Ovary (tissue), 9 donors: ENCODE data around the gene TRPC5OS. TPM values are rescaled to one million over a fixed set of nuclear protein-coding genes. Genes with fewer than 3 reads are reported as not detected.

Experiments used
- DNase-seq, 5 donors: peaks; one replicate each; pipeline ENCODE4 v3.0.0-alpha.2; 2019 to 2020
- H3K27ac ChIP-seq, 2 donors: fragments of 200-600 bp; one replicate each; pipeline versions ENCODE4 v1.5.1 to v1.8.0; 2019 to 2022
- H3K27me3 ChIP-seq: fragments of 200-600 bp; one replicate; pipeline ENCODE4 v1.8.0; 2022
- H3K36me3 ChIP-seq: fragments of 200-600 bp; sonication (generic); one replicate; pipeline ENCODE4 v1.5.1; 2019
- H3K4me1 ChIP-seq: one replicate; pipeline ENCODE4 v1.8.1; 2013; ENCODE audit warnings: mild to moderate bottlenecking, moderate library complexity; ENCODE audit not compliant: insufficient read depth
- H3K4me3 ChIP-seq: fragments of 200-600 bp; sonication (generic); one replicate; pipeline ENCODE4 v1.5.1; 2017
- H3K9me3 ChIP-seq, 2 donors: fragments of 200-600 bp in 1 of 2; sonication (generic) in 1 of 2; one replicate each; pipeline versions ENCODE4 v1.5.1 to v1.8.1; 2013 to 2019; ENCODE audit warnings: mild to moderate bottlenecking in 1 of 2, moderate library complexity in 1 of 2
- EP300 ChIP-seq: sonication (generic); formaldehyde crosslinking; IDR thresholded peaks from one replicate; pipeline ENCODE4 v1.6.1; 2017; ENCODE audit warnings: antibody characterized with exemption
- POLR2A ChIP-seq: fragments of 450-650 bp; IDR thresholded peaks from one replicate; pipeline ENCODE4 v1.6.1; 2017; ENCODE audit warnings: antibody characterized with exemption, mild to moderate bottlenecking, moderate library complexity
- WGBS, 3 donors: extraction: QIAGEN DNeasy Blood & Tissue Kit in 1 of 3; methylation state at CpG; one replicate each; pipeline versions ENCODE4 v1.1.5 to v1.1.7; 2013 to 2017; 5-methylcytosine and 5-hydroxymethylcytosine counted together
- intact Hi-C, 4 donors: fragments of 100-400 bp; cut with DNase I; formaldehyde crosslinking; loops; one replicate each; pipeline versions ENCODE4 v1.11.0 to v1.15.1; 2022 to 2023
- polyA plus RNA-seq, 2 donors: library from polyadenylated mRNA; stranded (reverse); fragments of 200-250 nt in 1 of 2; fragments of 350-450 nt in 1 of 2; fragmentation: Illumina TruSeq in 1 of 2; extraction: RNeasy Lipid Tissue Mini Kit (QIAGEN cat#74804) in 1 of 2; gene quantifications; one replicate each; pipeline ENCODE4 v1.2.3, GENCODE V29; 2013 to 2014
- total RNA-seq, 7 donors: library from RNA; depleted of rRNA in 2 of 7; stranded (reverse); fragments of >200 nt in 2 of 7; fragmentation: NEBNext Ultra II Directional in 3 of 7; extraction: Animal tissue kit (Norgen Biotek cat#: 25700) in 3 of 7; gene quantifications; one replicate each; pipeline versions ENCODE4 v1.1.0 to v1.2.4, GENCODE V29; 2016 to 2023
- TF ChIP-seq, protein P1 (sequence below), 3 donors: fragments of 450-650 bp in 2 of 3; fragments of 200-600 bp in 1 of 3; IDR thresholded peaks; one replicate each; pipeline versions ENCODE4 v1.5.1 to v1.8.0; 2016 to 2022; ENCODE audit warnings: antibody characterized with exemption in 3 of 3, mild to moderate bottlenecking in 1 of 3
- donor health status: DM: no; HTN: no; CAD: no; lungs with moderate emphysema.
- donor health status: DM: no; HTN: no; CAD: no.
- donor health status: Bipolar disorder and iron deficiency.
- donor health status: DM: yes; HTN: yes; CAD: no.
- donor health status: DM: no; HTN: no; CAD: no.
- donor health status: DM: yes; HTN: yes; CAD: no.

Gene TRPC5OS
- total and polyA plus RNA-seq, 9 donors, result 0.02 to 0.34 TPM; not detected in 7

DNA sequence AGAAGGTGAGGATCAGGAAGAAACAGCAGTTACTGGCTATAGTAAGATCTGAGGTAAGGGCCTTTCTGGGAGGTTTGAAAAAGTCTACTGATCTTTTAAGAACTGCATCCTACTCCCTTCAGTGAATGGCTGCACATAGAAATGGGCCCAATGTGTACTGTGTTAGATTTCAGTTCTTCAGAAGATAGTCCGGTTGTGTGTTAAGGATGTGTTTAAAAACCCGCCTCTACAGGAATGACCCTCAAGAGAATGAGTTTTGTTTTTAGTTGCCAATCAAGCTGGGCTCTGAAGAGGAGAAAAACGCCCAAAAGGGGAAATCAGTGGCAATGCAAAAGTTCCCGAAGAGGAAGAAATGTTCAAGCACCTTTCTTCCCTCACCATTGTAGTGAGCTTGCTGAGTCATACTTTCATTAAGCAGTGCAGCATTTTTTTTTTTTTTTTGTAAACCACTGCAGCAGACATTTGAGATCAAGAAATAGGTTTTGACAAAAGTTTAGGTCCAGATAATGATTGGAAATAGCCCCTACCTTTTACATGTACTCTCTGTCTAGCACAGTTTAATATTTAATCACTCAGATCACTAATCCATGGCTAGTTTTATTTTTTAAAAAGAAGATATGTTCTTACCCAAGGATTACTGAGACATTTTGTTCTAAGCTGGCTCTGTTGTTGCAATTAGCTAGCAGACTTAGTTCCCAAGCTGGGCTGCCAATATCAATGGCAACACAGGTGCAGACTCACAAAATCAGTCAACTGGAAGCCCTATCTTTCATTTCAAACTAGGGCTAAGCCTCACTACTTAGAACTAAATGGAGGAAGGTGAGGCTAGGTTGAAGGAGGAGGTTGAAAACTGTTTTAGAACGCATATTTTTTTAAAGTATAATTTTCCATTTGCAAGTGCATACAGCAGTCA is 7.0 kb upstream of the TRPC5OS start:
- no peaks in the 10 kb centered on the region for H3K27me3 ChIP-seq
- no peak overlapping the region for H3K4me3 ChIP-seq
- no peak for DNase-seq
- no peaks in the 10 kb centered on the region for H3K36me3 ChIP-seq
- intact Hi-C loops, result no loop called here
- TF ChIP-seq POLR2A (no peak), EP300 (no peak)
- TF ChIP-seq, protein P1, sequence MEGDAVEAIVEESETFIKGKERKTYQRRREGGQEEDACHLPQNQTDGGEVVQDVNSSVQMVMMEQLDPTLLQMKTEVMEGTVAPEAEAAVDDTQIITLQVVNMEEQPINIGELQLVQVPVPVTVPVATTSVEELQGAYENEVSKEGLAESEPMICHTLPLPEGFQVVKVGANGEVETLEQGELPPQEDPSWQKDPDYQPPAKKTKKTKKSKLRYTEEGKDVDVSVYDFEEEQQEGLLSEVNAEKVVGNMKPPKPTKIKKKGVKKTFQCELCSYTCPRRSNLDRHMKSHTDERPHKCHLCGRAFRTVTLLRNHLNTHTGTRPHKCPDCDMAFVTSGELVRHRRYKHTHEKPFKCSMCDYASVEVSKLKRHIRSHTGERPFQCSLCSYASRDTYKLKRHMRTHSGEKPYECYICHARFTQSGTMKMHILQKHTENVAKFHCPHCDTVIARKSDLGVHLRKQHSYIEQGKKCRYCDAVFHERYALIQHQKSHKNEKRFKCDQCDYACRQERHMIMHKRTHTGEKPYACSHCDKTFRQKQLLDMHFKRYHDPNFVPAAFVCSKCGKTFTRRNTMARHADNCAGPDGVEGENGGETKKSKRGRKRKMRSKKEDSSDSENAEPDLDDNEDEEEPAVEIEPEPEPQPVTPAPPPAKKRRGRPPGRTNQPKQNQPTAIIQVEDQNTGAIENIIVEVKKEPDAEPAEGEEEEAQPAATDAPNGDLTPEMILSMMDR (IDR thresholded peaks at IDR 0.05), result no peak
- 38 to 46% (median 45%) methylated on average over 5 of the region's 5 CpGs for WGBS, 3 donors
- no peaks in the 10 kb centered on the region for H3K4me1 ChIP-seq
- H3K9me3 ChIP-seq, result no peaks in the 10 kb centered on the region
- H3K27ac ChIP-seq, result no peak overlapping the region

- TF ChIP-seq, protein P1 (IDR thresholded peaks at IDR 0.05), result peak in 1 of 3 donors; percentile 19
- no peak for TF ChIP-seq EP300
- Histone ChIP-seq H3K27me3 (no peaks in the 10 kb centered on the region), H3K4me3 (no peak overlapping the region), H3K27ac (no peak overlapping the region), H3K4me1 (no peaks in the 10 kb centered on the region), H3K36me3 (no peaks in the 10 kb centered on the region), H3K9me3 (no peaks in the 10 kb centered on the region)
- intact Hi-C loops, result no loop called here
- peak in 1 of 5 donors; percentile 18 for DNase-seq
- 10 to 18% (median 16%) methylated on average over 1 of the region's 1 CpG for WGBS, 3 donors
Measured at GRCh38 chrX:111869639-111870034, 6.3 kb upstream of the TRPC5OS start.

GRCh38 chrX:111874241-111874640 is 1.7 kb upstream of the TRPC5OS start:
- Histone ChIP-seq H3K27ac (no peak overlapping the region), H3K4me1 (no peaks in the 10 kb centered on the region), H3K4me3 (no peak overlapping the region), H3K27me3 (no peaks in the 10 kb centered on the region), H3K36me3 (no peaks in the 10 kb centered on the region), H3K9me3 (no peaks in the 10 kb centered on the region)
- TF ChIP-seq EP300 (no peak), POLR2A (no peak)
- TF ChIP-seq, protein P1 (IDR thresholded peaks at IDR 0.05), result no peak
- 69 to 75% (median 74%) methylated on average over 3 of the region's 3 CpGs for WGBS, 3 donors
- intact Hi-C loops, result no loop called here
- no peak for DNase-seq

DNA sequence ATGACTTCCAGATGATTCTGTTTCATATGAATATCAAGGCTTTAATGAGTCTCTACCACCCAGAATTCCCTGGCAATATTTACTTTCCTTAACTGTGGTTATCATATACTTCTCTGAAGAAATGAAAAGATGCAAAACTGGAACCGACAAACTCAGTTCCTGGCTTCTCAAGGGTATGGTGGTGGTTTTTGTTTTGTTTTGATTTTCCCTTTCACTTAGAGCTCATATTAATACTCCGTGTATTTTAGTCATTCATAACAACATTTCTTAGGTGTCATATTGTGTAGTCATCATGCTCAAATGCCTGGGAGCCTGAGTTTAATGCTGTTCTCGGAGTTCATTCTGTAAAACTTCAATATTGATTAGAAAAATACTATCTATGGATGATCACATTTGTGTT is 665 bp downstream of the TRPC5OS start:
- Histone ChIP-seq H3K4me3 (no peak overlapping the region), H3K9me3 (no peaks in the 10 kb centered on the region), H3K4me1 (no peaks in the 10 kb centered on the region), H3K27me3 (no peaks in the 10 kb centered on the region), H3K36me3 (no peaks in the 10 kb centered on the region), H3K27ac (no peak overlapping the region)
- no peak for DNase-seq
- intact Hi-C loops, result no loop called here
- TF ChIP-seq, protein P1 (IDR thresholded peaks at IDR 0.05), result no peak
- TF ChIP-seq POLR2A (no peak), EP300 (no peak)
- WGBS, 3 donors, result 43 to 60% (median 52%) methylated on average over 3 of the region's 3 CpGs
